Heart left ventricle (tissue), 16 donors: ENCODE data around the gene ACSF3. TPM values are rescaled to one million over a fixed set of nuclear protein-coding genes. Genes with fewer than 3 reads are reported as not detected.
"Not testable (repeated sequence)": the region's sequence is repeated elsewhere in the genome, so short reads cannot be mapped to it uniquely, and the experiment has no call there.

Experiments used
- ATAC-seq, 4 donors: fragments of 200-7000 bp; cut with Tn5 transposase; one replicate each; pipeline ENCODE4 v1.9.1; 2020 to 2022; ENCODE audit warnings: moderate library complexity in 4 of 4, mild to moderate bottlenecking in 3 of 4, moderate number of reproducible peaks in 1 of 4
- DNase-seq, 5 donors: peaks; one replicate each; pipeline ENCODE4 v3.0.0-alpha.2; 2020
- H3K27ac ChIP-seq, 12 donors: fragments of 200-600 bp; sonication (generic) in 4 of 12; one replicate each; pipeline versions ENCODE4 v1.5.0 to v1.8.0; 2016 to 2022; ENCODE audit warnings: mild to moderate bottlenecking in 2 of 12
- H3K27me3 ChIP-seq, 9 donors: fragments of 200-600 bp; sonication (generic) in 2 of 9; one replicate each; pipeline versions ENCODE4 v1.5.1 to v1.8.0; 2016 to 2022; ENCODE audit warnings: mild to moderate bottlenecking in 3 of 9
- H3K36me3 ChIP-seq, 9 donors: fragments of 200-600 bp; sonication (generic) in 2 of 9; one replicate each; pipeline versions ENCODE4 v1.5.0 to v1.8.0; 2018 to 2022; ENCODE audit warnings: mild to moderate bottlenecking in 2 of 9
- H3K4me1 ChIP-seq, 12 donors: fragments of 200-600 bp; sonication (generic) in 4 of 12; one replicate each; pipeline versions ENCODE4 v1.5.0 to v1.8.0; 2016 to 2022; ENCODE audit warnings: mild to moderate bottlenecking in 3 of 12
- H3K4me3 ChIP-seq, 12 donors: fragments of 200-600 bp; sonication (generic) in 4 of 12; one replicate each; pipeline versions ENCODE4 v1.5.0 to v1.8.0; 2017 to 2022; ENCODE audit warnings: mild to moderate bottlenecking in 9 of 12, moderate library complexity in 4 of 12
- H3K9me3 ChIP-seq, 12 donors: fragments of 200-600 bp; sonication (generic) in 4 of 12; one replicate each; pipeline versions ENCODE4 v1.5.0 to v1.8.0; 2016 to 2022; ENCODE audit warnings: mild to moderate bottlenecking in 1 of 12
- CTCF ChIP-seq, 12 donors: fragments of 200-600 bp; sonication (generic) in 4 of 12; IDR thresholded peaks; one replicate each; pipeline versions ENCODE4 v1.5.0 to v1.8.0; 2018 to 2022; ENCODE audit warnings: antibody characterized with exemption in 12 of 12, mild to moderate bottlenecking in 5 of 12
- POLR2A ChIP-seq, 2 donors: fragments of 450-650 bp; IDR thresholded peaks; one replicate each; pipeline ENCODE4 v1.6.1; 2017; ENCODE audit warnings: antibody characterized with exemption in 2 of 2, mild to moderate bottlenecking in 2 of 2, moderate library complexity in 2 of 2
- WGBS, 4 donors: extraction: QIAGEN DNeasy Blood & Tissue Kit in 2 of 4; methylation state at CpG; one replicate each; pipeline versions ENCODE4 v1.1.5 to v1.1.7; 2013 to 2018; 5-methylcytosine and 5-hydroxymethylcytosine counted together
- intact Hi-C, 10 donors: fragments of 100-400 bp; cut with DNase I; formaldehyde crosslinking; loops; one replicate each; pipeline versions ENCODE4 v1.11.1 to v1.14.2; 2022
- polyA plus RNA-seq, 2 donors: library from polyadenylated mRNA; stranded (reverse); fragments of 200-250 nt; gene quantifications; one replicate each; pipeline ENCODE4 v1.2.3, GENCODE V29; 2013
- total RNA-seq, 9 donors: library from RNA; depleted of rRNA in 2 of 9; stranded (reverse); fragments of >200 nt in 2 of 9; fragmentation: NEBNext Ultra II Directional in 3 of 9; extraction: Animal tissue kit (Norgen Biotek cat#: 25700) in 3 of 9; gene quantifications; one replicate each; pipeline versions ENCODE4 v1.1.0 to v1.2.4, GENCODE V29; 2016 to 2023
- donor health status: ischemic (EF 13 %, LVEDD 7.1; RV severe dilation, severe dysfunction).
- donor health status: healthy with polysubstance abuse.
- donor health status: DM: no; HTN: yes; CAD: no.
- donor health status: DM: no; HTN: no; CAD: no.
- donor health status: ischemic (EF 25% LVEDD 6.9; RV normal size, moderate dysfunction).
- donor health status: ischemic (EF 25% LVEDD 5.7; RV mildly dilated, moderate dysfunction).
- donor health status: healthy.
- donor health status: DM: yes; HTN: yes; CAD: no.
- donor health status: ischemic (EF 35%, LVEDD 5.7; RV mildly dilated, moderate dysfunction).
- donor health status: nonischemic (EF 11% LVEDD 7.7; RV severe dilation, severe dysfunction).
- donor health status: DM: yes; HTN: yes; CAD: no.
- donor health status: PGD.
- donor health status: ischemic (EF 29% LVEDD 5.4; RV normal size, mild dysfunction).
- donor health status: nonischemic (EF 23%, LVEDD 6.1; RV moderate dilation, normal function).

The ACSF3 gene
- total and polyA plus RNA-seq, 11 donors, result 10.3 to 26.3 (median 19.3) TPM

GRCh38 chr16:89073346-89074071, 20.1 kb upstream of the ACSF3 start:
- H3K4me1 ChIP-seq, result peaks cover 0 to 9% (median 0%) of the 10 kb centered on the region in 12 donors
- no peaks in the 10 kb centered on the region for H3K36me3 ChIP-seq
- WGBS, 4 donors, result 90 to 96% (median 93%) methylated on average over 34 of the region's 34 CpGs
- no peaks in the 10 kb centered on the region for H3K9me3 ChIP-seq
- ATAC-seq, result no peak
- H3K4me3 ChIP-seq, result no peak overlapping the region
- H3K27me3 ChIP-seq, result peaks cover 0 to 18% (median 7%) of the 10 kb centered on the region in 9 donors
- intact Hi-C loops, result no loop called here
- H3K27ac ChIP-seq, result no peak overlapping the region
- TF ChIP-seq POLR2A (IDR thresholded peaks at IDR 0.05) (no peak), CTCF (IDR thresholded peaks at IDR 0.05) (no peak)
- DNase-seq, result no peak

GRCh38 chr16:89074072-89074674, 19.5 kb upstream of the ACSF3 start:
- DNase-seq, H3K4me1 ChIP-seq, H3K36me3 ChIP-seq, H3K27ac ChIP-seq, intact Hi-C loops, H3K9me3 ChIP-seq, ATAC-seq, H3K4me3 ChIP-seq: not testable (repeated sequence)
- H3K27me3 ChIP-seq, result peaks cover 0 to 17% (median 7%) of the 10 kb centered on the region in 9 donors
- 93 to 96% (median 95%) methylated on average over 29 to 35 of the region's 35 CpGs for WGBS, 4 donors

GRCh38 chr16:89074803-89075688, 18.6 kb upstream of the ACSF3 start:
- no peak for TF ChIP-seq POLR2A (IDR thresholded peaks at IDR 0.05)
- TF ChIP-seq CTCF (IDR thresholded peaks at IDR 0.05), result no peak
- Histone ChIP-seq H3K27ac (no peak overlapping the region), H3K9me3 (no peaks in the 10 kb centered on the region), H3K4me1 (peaks cover 0 to 9% (median 0%) of the 10 kb centered on the region in 12 donors), H3K27me3 (peaks cover 0 to 17% (median 7%) of the 10 kb centered on the region in 9 donors), H3K36me3 (no peaks in the 10 kb centered on the region), H3K4me3 (no peak overlapping the region)
- DNase-seq, result no peak
- no peak for ATAC-seq
- intact Hi-C loops, result no loop called here
- 94 to 95% (median 95%) methylated on average over 30 to 37 of the region's 37 CpGs for WGBS, 4 donors

- intact Hi-C loops, result no loop called here
- ATAC-seq, result no peak
- Histone ChIP-seq H3K27me3 (peaks cover 0 to 15% (median 7%) of the 10 kb centered on the region in 9 donors), H3K4me1 (peaks cover 0 to 9% (median 0%) of the 10 kb centered on the region in 12 donors), H3K36me3 (no peaks in the 10 kb centered on the region), H3K4me3 (no peak overlapping the region), H3K9me3 (no peaks in the 10 kb centered on the region), H3K27ac (no peak overlapping the region)
- 88 to 95% (median 94%) methylated on average over 14 of the region's 14 CpGs for WGBS, 4 donors
- TF ChIP-seq CTCF (IDR thresholded peaks at IDR 0.05), result no peak
- TF ChIP-seq POLR2A (IDR thresholded peaks at IDR 0.05), result no peak
- DNase-seq, result no peak
Observed at GRCh38 chr16:89076159-89076558, 17.5 kb upstream of the ACSF3 start.
